Keratinocyte (primary cell): ENCODE measurements around the gene SCYGR4. TPM values are rescaled to one million over a fixed set of nuclear protein-coding genes. Genes with fewer than 3 reads are reported as not detected.

Experiments used
- DNase-seq: peaks from one replicate; pipeline ENCODE4 v3.0.0-alpha.2; 2011; ENCODE audit warnings: low read depth, missing footprints, low spot score
- FAIRE-seq: peaks from 2 replicates; lab custom pipeline; 2011; peaks lifted over from hg19 to GRCh38; lab: Jason Lieb, UNC
- H2AFZ ChIP-seq: 2 replicates; pipeline ENCODE4 v1.6.0; 2012; ENCODE audit warnings: low read length, control low read depth, inconsistent platforms; ENCODE audit not compliant: control insufficient read depth
- H3K27ac ChIP-seq: 2 replicates; pipeline ENCODE4 v1.5.1; 2011; ENCODE audit warnings: low read length; ENCODE audit not compliant: control insufficient read depth, insufficient read depth
- H3K27me3 ChIP-seq: 3 replicates; pipeline ENCODE4 v1.6.0; 2011; ENCODE audit warnings: low read length; ENCODE audit not compliant: control insufficient read depth, insufficient read depth; ENCODE audit errors: extremely low read depth
- H3K36me3 ChIP-seq, 2 experiments: 2 replicates in 1 of 2; 3 replicates in 1 of 2; pipeline ENCODE4 v1.5.1; 2011; ENCODE audit warnings: low read length in 2 of 2, mild to moderate bottlenecking in 1 of 2; ENCODE audit not compliant: control insufficient read depth in 2 of 2, insufficient read depth in 2 of 2; ENCODE audit errors: extremely low read depth in 1 of 2
- H3K4me1 ChIP-seq: 3 replicates; pipeline ENCODE4 v1.5.1; 2011; ENCODE audit warnings: low read length; ENCODE audit not compliant: control insufficient read depth, insufficient read depth; ENCODE audit errors: extremely low read depth
- H3K4me2 ChIP-seq: 3 replicates; pipeline ENCODE4 v1.6.0; 2011; ENCODE audit warnings: low read depth, low read length; ENCODE audit not compliant: control insufficient read depth, insufficient read depth; ENCODE audit errors: extremely low read depth
- H3K4me3 ChIP-seq, 3 experiments: fragments of 200-600 bp in 1 of 3; sonication (generic) in 1 of 3; 2 replicates in 2 of 3; 3 replicates in 1 of 3; pipeline ENCODE4 v1.5.1; 2011 to 2016; ENCODE audit warnings: low read length in 3 of 3, mild to moderate bottlenecking in 3 of 3, control low read depth in 2 of 3, inconsistent platforms in 1 of 3, low read depth in 1 of 3, mixed read lengths in 1 of 3, mixed run types in 1 of 3, moderate library complexity in 1 of 3; ENCODE audit not compliant: control insufficient read depth in 2 of 3, insufficient read depth in 2 of 3; ENCODE audit errors: extremely low read depth in 1 of 3
- H3K79me2 ChIP-seq: 2 replicates; pipeline ENCODE4 v1.6.0; 2012; ENCODE audit warnings: low read length; ENCODE audit not compliant: control insufficient read depth, insufficient read depth
- H3K9ac ChIP-seq: 3 replicates; pipeline ENCODE4 v1.6.0; 2011; ENCODE audit warnings: low read length; ENCODE audit not compliant: control insufficient read depth, insufficient read depth; ENCODE audit errors: extremely low read depth
- H3K9me1 ChIP-seq: 3 replicates; pipeline ENCODE4 v1.6.0; 2011; ENCODE audit warnings: low read length; ENCODE audit not compliant: control insufficient read depth, insufficient read depth; ENCODE audit errors: extremely low read depth
- H3K9me3 ChIP-seq: 2 replicates; pipeline ENCODE4 v1.5.1; 2012; ENCODE audit warnings: low read depth, low read length; ENCODE audit not compliant: control insufficient read depth
- H4K20me1 ChIP-seq: 3 replicates; pipeline ENCODE4 v1.6.0; 2011; ENCODE audit warnings: low read length; ENCODE audit not compliant: control insufficient read depth, insufficient read depth; ENCODE audit errors: extremely low read depth
- CTCF ChIP-seq, 3 experiments: IDR thresholded peaks in 1 of 3; conservative IDR thresholded peaks in 1 of 3; optimal IDR thresholded peaks in 1 of 3; 2 replicates in 2 of 3; 3 replicates in 1 of 3; pipeline versions ENCODE3 to v1.5.1; 2011; ENCODE audit warnings: low read length in 3 of 3, mild to moderate bottlenecking in 3 of 3, moderate library complexity in 2 of 3, control low read depth in 1 of 3, inconsistent platforms in 1 of 3; ENCODE audit not compliant: insufficient read depth in 2 of 3; ENCODE audit errors: extremely low read depth in 1 of 3
- EZH2 ChIP-seq: IDR thresholded peaks from one replicate; pipeline ENCODE4 v1.6.1; 2012; ENCODE audit warnings: inconsistent platforms, mild to moderate bottlenecking, low read length, moderate library complexity
- dilution Hi-C: fragments of 300-500 bp; cut with MboI; formaldehyde crosslinking; loops from one replicate; pipeline ENCODE4 v1.7.0; 2020; ENCODE audit warnings: low sequenced_read_pairs; ENCODE audit not compliant: extremely low pct_ligation_motif_present
- polyA plus RNA-seq, 5 experiments: library from polyadenylated mRNA; depleted of rRNA in 3 of 5; stranded (reverse) in 3 of 5; stranded (forward) in 1 of 5; unstranded in 1 of 5; fragments of >200 nt; gene quantifications; 1 replicate in 1 of 5; 2 replicates in 3 of 5; 3 replicates in 1 of 5; pipeline versions ENCODE4 v1.2.1 to v1.2.3, GENCODE V29; 2011 to 2012; ENCODE audit warnings: missing spikeins in 2 of 5, low read depth in 1 of 5, low replicate concordance in 1 of 5

SCYGR4 gene
- polyA plus RNA-seq, 1 donor (not counting 4 experiments of a cell fraction or from before 2014, with no cell fraction given): not detected

- Histone ChIP-seq H3K9ac (no peak overlapping the region), H3K4me2 (no peak overlapping the region), H4K20me1 (no peaks in the 10 kb centered on the region), H3K27me3 (no peaks in the 10 kb centered on the region), H3K9me1 (no peaks in the 10 kb centered on the region), H3K4me3 (no peak overlapping the region), H3K79me2 (no peaks in the 10 kb centered on the region), H3K36me3 (peaks cover 0 to under 1% of the 10 kb centered on the region in 2 experiments), H3K9me3 (peaks cover 2% of the 10 kb centered on the region), H3K27ac (no peak overlapping the region), H3K4me1 (no peaks in the 10 kb centered on the region), H2AFZ (no peak overlapping the region)
- dilution Hi-C loops: no loop called here
- TF ChIP-seq EZH2 (no peak), CTCF (optimal IDR thresholded peaks at IDR 0.05 in 1 of 3, IDR thresholded peaks at IDR 0.05 in 1 of 3, conservative IDR thresholded peaks at IDR 0.05 in 1 of 3; ENCODE audit: extremely low read depth in 1 of 3, insufficient read depth in 2 of 3, low read length in 3 of 3) (no peak)
- FAIRE-seq (no peak), DNase-seq (no peak)
Observed at GRCh38 chr2:227582369-227582768, 34.9 kb upstream of the SCYGR4 start.

GRCh38 chr2:227592694-227593387, 24.5 kb upstream of the SCYGR4 start:
- Histone ChIP-seq H3K9ac (no peak overlapping the region), H3K9me1 (no peaks in the 10 kb centered on the region), H3K79me2 (no peaks in the 10 kb centered on the region), H3K27ac (no peak overlapping the region), H3K36me3 (no peaks in the 10 kb centered on the region), H3K9me3 (no peaks in the 10 kb centered on the region), H3K4me2 (no peak overlapping the region), H3K4me3 (no peak overlapping the region), H4K20me1 (no peaks in the 10 kb centered on the region), H3K27me3 (no peaks in the 10 kb centered on the region), H3K4me1 (no peaks in the 10 kb centered on the region), H2AFZ (no peak overlapping the region)
- dilution Hi-C loops: no loop called here
- FAIRE-seq (no peak), DNase-seq (no peak)
- TF ChIP-seq EZH2 (no peak), CTCF (optimal IDR thresholded peaks at IDR 0.05 in 1 of 3, IDR thresholded peaks at IDR 0.05 in 1 of 3, conservative IDR thresholded peaks at IDR 0.05 in 1 of 3; ENCODE audit: extremely low read depth in 1 of 3, insufficient read depth in 2 of 3, low read length in 3 of 3) (no peak)
